Measurements from ENCODE around the gene ZNF850.
"Not testable (repeated sequence)": the region's sequence is repeated elsewhere in the genome, so short reads cannot be mapped to it uniquely, and the experiment has no call there.

The ZNF850 gene

DNA sequence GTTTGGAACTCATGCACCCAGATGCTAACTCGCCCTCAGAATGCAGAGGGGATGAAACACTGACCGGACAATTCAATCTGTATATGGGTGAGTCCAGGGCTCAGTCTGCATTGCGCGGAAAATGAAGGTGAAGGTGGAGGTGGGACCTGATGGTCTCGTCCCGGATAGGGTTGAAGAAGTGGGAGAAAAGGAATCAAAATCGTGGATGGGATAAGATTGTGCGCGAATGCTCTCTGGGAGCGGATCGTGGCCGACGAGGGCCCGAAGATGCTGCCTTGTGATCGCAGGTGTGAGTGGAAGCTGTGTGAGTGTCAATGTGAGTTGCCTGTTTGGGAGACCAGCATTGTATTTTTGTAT lies 594 bp upstream of the ZNF850 start:
- Histone ChIP-seq H2AFZ (peak overlapping the region; percentile 85), H3K36me3 (ENCODE audit: control insufficient read depth, insufficient read depth, low read length) (no peaks in the 10 kb centered on the region), H3K27ac (peak overlapping the region; percentile 73), H3K9me3 (ENCODE audit: control insufficient read depth, low read length) (no peaks in the 10 kb centered on the region), H3K4me3 (ENCODE audit: low read depth, low read length) (peak overlapping the region; percentile 98), H3K9ac (no peak overlapping the region), H3K79me2 (no peaks in the 10 kb centered on the region), H3K4me1 (no peaks in the 10 kb centered on the region), H3K4me2 (ENCODE audit: low read length) (peak overlapping the region; percentile 100), H3K27me3 (ENCODE audit: control insufficient read depth, insufficient read depth, low read length) (no peaks in the 10 kb centered on the region)
- TF ChIP-seq, protein P1, sequence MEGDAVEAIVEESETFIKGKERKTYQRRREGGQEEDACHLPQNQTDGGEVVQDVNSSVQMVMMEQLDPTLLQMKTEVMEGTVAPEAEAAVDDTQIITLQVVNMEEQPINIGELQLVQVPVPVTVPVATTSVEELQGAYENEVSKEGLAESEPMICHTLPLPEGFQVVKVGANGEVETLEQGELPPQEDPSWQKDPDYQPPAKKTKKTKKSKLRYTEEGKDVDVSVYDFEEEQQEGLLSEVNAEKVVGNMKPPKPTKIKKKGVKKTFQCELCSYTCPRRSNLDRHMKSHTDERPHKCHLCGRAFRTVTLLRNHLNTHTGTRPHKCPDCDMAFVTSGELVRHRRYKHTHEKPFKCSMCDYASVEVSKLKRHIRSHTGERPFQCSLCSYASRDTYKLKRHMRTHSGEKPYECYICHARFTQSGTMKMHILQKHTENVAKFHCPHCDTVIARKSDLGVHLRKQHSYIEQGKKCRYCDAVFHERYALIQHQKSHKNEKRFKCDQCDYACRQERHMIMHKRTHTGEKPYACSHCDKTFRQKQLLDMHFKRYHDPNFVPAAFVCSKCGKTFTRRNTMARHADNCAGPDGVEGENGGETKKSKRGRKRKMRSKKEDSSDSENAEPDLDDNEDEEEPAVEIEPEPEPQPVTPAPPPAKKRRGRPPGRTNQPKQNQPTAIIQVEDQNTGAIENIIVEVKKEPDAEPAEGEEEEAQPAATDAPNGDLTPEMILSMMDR (IDR thresholded peaks at IDR 0.05), result no peak

DNA sequence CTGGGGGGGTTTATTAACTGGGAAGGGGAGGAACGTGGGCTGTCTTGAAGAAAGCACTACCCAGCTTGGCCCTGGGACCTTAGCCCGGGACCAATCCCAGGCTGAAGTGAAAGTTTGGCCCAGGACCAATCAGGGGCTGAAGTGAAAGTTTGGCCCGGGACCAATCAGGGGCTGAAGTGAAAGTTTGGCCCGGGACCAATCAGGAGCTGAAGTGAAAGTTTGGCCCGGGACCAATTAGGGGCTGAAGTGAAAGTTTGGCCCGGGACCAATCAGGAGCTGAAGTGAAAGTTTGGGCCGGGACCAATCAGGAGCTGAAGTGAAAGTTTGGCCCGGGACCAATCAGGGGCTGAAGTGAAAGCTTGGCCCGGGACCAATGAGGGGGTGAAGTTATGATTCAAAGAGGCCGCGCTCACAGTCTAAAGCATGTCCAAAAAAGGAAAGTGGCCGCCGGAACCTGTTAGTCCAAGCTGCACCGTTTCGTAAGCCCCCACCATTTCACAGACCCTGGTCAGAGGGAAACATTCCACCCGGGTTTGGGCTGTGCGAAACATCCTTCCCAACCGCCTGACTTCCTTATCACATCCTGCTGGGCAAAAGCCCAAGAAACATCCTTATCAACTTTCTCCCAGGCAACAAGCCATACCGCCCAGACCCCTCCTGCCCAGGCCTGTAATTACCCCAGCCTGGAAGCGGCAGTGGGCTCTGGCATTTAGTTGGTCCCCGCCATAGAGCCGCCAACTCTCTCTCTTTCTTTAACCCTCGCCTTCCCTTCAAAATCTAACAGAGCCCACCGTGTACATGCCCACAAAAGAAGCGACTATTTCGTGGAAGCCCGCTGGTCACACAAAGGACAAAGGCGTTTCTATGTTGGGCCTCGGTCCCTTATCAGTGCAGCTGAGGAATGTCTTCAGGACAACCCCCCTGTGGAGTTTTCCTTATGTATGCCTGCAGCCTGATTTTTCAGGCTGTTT lies 1.1 kb downstream of the ZNF850 start:
- no peaks in the 10 kb centered on the region for H3K79me2 ChIP-seq
- no peaks in the 10 kb centered on the region for H3K36me3 ChIP-seq (ENCODE audit: control insufficient read depth, insufficient read depth, low read length)
- H3K27ac ChIP-seq, result peak overlapping the region; percentile 45
- H2AFZ ChIP-seq, result peak overlapping the region; percentile 85
- H3K9ac ChIP-seq, result no peak overlapping the region
- H3K27me3 ChIP-seq (ENCODE audit: control insufficient read depth, insufficient read depth, low read length), result no peaks in the 10 kb centered on the region
- no peaks in the 10 kb centered on the region for H3K4me1 ChIP-seq
- TF ChIP-seq, protein P1 (IDR thresholded peaks at IDR 0.05), result no peak
- H3K9me3 ChIP-seq (ENCODE audit: control insufficient read depth, low read length), result no peaks in the 10 kb centered on the region
- peak overlapping the region; percentile 100 for H3K4me2 ChIP-seq (ENCODE audit: low read length)
- H3K4me3 ChIP-seq (ENCODE audit: low read depth, low read length), result peak overlapping the region; percentile 98

DNA sequence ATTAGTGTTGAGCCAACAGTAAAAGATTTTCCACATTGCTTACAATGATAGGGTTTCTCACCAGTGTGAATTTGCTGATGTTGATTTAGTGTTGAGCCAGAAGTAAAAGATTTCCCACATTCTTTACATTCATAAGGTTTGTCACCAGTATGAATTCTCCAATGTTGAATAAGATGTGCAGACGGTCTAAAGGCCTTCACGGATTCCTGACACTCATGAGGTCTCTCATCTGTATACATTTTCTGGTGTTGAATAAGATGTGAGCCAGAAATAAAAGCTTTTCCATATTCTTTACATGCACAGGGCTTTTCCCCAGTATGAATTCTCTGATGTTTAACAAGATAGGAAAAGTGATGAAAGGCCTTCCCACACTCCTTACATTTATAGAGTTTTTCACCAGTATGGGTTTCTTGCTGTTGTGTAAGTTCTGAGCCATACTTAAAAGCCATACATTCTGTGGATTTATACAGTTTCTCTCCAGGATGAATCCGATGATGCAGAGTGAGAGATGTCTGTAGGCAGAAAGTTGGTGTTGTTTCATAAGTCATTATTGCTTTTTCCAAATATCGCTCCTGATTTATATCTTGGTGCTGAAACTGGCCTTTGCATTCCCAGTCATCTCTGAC lies 22.4 kb downstream of the ZNF850 start:
- H3K27ac ChIP-seq, result no peak overlapping the region
- no peaks in the 10 kb centered on the region for H3K4me1 ChIP-seq
- H3K79me2 ChIP-seq, result no peaks in the 10 kb centered on the region
- H3K27me3 ChIP-seq (ENCODE audit: control insufficient read depth, insufficient read depth, low read length), result no peaks in the 10 kb centered on the region
- peaks cover 11% of the 10 kb centered on the region for H3K36me3 ChIP-seq (ENCODE audit: control insufficient read depth, insufficient read depth, low read length)
- H3K4me2 ChIP-seq (ENCODE audit: low read length), result no peak overlapping the region
- H2AFZ ChIP-seq, result no peak overlapping the region
- no peak overlapping the region for H3K4me3 ChIP-seq (ENCODE audit: low read depth, low read length)
- H3K9ac ChIP-seq, result no peak overlapping the region
- TF ChIP-seq, protein P1 (IDR thresholded peaks at IDR 0.05), result no peak
- H3K9me3 ChIP-seq (ENCODE audit: control insufficient read depth, low read length), result peaks cover 8% of the 10 kb centered on the region

DNA sequence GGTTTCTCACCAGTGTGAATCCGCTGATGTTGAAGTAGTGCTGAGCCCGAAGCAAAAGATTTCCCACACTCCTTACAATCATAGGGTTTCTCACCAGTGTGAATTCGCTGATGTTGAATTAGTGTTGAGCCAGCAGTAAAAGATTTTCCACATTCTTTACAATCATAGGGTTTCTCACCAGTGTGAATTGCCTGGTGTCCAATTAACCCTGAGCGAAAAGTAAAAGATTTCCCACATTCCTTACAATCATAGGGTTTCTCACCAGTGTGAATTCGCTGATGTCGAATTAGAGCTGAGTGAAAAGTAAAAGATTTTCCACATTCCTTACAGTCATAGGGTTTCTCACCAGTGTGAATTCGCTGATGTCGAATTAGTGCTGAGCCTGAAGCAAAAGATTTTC lies 23.0 kb downstream of the ZNF850 start:
- H3K36me3 ChIP-seq (ENCODE audit: control insufficient read depth, insufficient read depth, low read length), result peaks cover 11% of the 10 kb centered on the region
- not testable (repeated sequence) for H2AFZ ChIP-seq; H3K4me1 ChIP-seq; H3K27ac ChIP-seq; H3K4me3 ChIP-seq (ENCODE audit: low read depth, low read length); H3K9me3 ChIP-seq (ENCODE audit: control insufficient read depth, low read length); H3K27me3 ChIP-seq (ENCODE audit: control insufficient read depth, insufficient read depth, low read length); H3K4me2 ChIP-seq (ENCODE audit: low read length); H3K9ac ChIP-seq; H3K79me2 ChIP-seq

DNA sequence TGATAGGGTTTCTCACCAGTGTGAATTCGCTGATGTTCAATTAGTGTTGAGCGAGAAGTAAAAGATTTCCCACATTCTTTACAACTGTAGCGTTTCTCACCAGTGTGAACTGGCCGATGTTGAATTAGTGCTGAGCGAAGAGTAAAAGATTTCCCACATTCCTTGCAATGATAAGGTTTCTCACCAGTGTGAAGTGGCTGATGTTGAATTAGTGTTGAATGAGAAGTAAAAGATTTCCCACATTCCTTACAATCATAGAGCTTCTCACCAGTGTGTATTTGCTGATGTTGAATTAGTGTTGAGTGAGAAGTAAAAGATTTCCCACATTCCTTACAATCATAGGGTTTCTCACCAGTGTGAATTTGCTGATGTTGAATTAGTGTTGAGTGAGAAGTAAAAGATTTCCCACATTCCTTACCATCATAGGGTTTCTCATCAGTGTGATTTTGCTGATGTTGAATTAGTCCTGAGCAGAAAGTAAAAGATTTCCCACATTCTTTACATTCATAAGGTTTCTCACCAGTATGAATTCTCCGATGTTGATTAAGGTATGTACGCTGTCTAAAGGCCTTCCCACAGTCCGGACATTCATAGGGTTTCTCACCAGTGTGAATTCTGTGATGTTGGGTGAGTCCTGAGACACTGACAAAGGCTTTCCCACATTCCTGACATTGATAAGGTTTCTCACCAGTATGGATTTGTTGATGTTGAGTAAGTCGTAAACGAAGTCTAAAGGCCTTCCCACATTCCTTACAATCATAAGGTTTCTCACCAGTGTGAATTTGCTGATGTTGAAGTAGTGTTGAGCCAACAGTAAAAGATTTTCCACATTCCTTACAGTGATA lies 24.0 kb downstream of the ZNF850 start:
- TF ChIP-seq, protein P1 (IDR thresholded peaks at IDR 0.05), result no peak
- no peak overlapping the region for H2AFZ ChIP-seq
- no peaks in the 10 kb centered on the region for H3K79me2 ChIP-seq
- no peaks in the 10 kb centered on the region for H3K27me3 ChIP-seq (ENCODE audit: control insufficient read depth, insufficient read depth, low read length)
- H3K4me3 ChIP-seq (ENCODE audit: low read depth, low read length), result no peak overlapping the region
- H3K4me2 ChIP-seq (ENCODE audit: low read length), result no peak overlapping the region
- H3K9ac ChIP-seq, result no peak overlapping the region
- no peak overlapping the region for H3K27ac ChIP-seq
- H3K4me1 ChIP-seq, result no peaks in the 10 kb centered on the region
- H3K36me3 ChIP-seq (ENCODE audit: control insufficient read depth, insufficient read depth, low read length), result peaks cover 11% of the 10 kb centered on the region
- peaks cover 8% of the 10 kb centered on the region for H3K9me3 ChIP-seq (ENCODE audit: control insufficient read depth, low read length)
